ENCODE data around the gene GRIN2B. TPM values are rescaled to one million over a fixed set of nuclear protein-coding genes. Genes with fewer than 3 reads are reported as not detected.

Gene GRIN2B
- total and polyA plus RNA-seq, 2 of the 13 experiments (the other 11 are each of a cell fraction or from before 2014, with no cell fraction given): 0.05 to 0.13 TPM

GRCh38 chr12:13945236-13945635, 36.2 kb downstream of the GRIN2B start (continued):
- no peak for TF ChIP-seq MEIS2 (CRISPR knock-in tag; IDR thresholded peaks at IDR 0.05)
- TF ChIP-seq ZBTB2 (CRISPR knock-in tag; IDR thresholded peaks at IDR 0.05; ENCODE audit: low read depth): no peak

GRCh38 chr12:13942826-13943225, 38.6 kb downstream of the GRIN2B start:
- CTCF ChIA-PET (ENCODE audit: low intra/inter-chr PET ratio, low total read pairs): no interaction called here

More at GRCh38 chr12:13942826-13943225, 38.6 kb downstream of the GRIN2B start:
- Histone ChIP-seq H3K4me3 (replicated peaks in 1 of 3; ENCODE audit: insufficient read depth in 1 of 3, low read depth in 2 of 3, low read length in 3 of 3) (no peak overlapping the region), H3K36me3 (replicated peaks in 1 of 2; ENCODE audit: control insufficient read depth in 1 of 2, insufficient read depth in 2 of 2, low read length in 2 of 2) (no peaks in the 10 kb centered on the region), H2AFZ (ENCODE audit: low read length) (no peak overlapping the region), H3K4me1 (ENCODE audit: insufficient read depth, low read length) (peaks cover 10% of the 10 kb centered on the region), H3K27ac (ENCODE audit: extremely low read length, insufficient read depth, low read length) (no peak overlapping the region), H3K9me3 (ENCODE audit: low read length) (no peaks in the 10 kb centered on the region), H3K9ac (ENCODE audit: insufficient read depth, low read depth, low read length) (no peak overlapping the region), H3K27me3 (ENCODE audit: control insufficient read depth in 1 of 2, insufficient read depth in 2 of 2, low read length in 2 of 2) (no peaks in the 10 kb centered on the region; a peak in 1 of 5 replicates), H3K4me2 (ENCODE audit: low read depth, low read length) (no peak overlapping the region), H4K20me1 (ENCODE audit: insufficient read depth, low read length) (no peaks in the 10 kb centered on the region), H3K79me2 (ENCODE audit: insufficient read depth, low read length) (no peaks in the 10 kb centered on the region)
- FAIRE-seq (no peak), ATAC-seq (no peak), DNase-seq (ENCODE audit: low spot score) (no peak)
- no peak for TF ChIP-seq MATR3 (CRISPR knock-in tag; IDR thresholded peaks at IDR 0.05)
- no peak for TF ChIP-seq ZNF34 (CRISPR knock-in tag; IDR thresholded peaks at IDR 0.05; ENCODE audit: borderline replicate concordance)
- no peak for TF ChIP-seq MEIS1 (CRISPR knock-in tag; IDR thresholded peaks at IDR 0.05; ENCODE audit: borderline replicate concordance)
- no peak for TF ChIP-seq ZBTB14 (CRISPR knock-in tag; IDR thresholded peaks at IDR 0.05)
- no peak for TF ChIP-seq ZNF543 (CRISPR knock-in tag; IDR thresholded peaks at IDR 0.05)
- no peak for TF ChIP-seq WIZ (CRISPR knock-in tag; IDR thresholded peaks at IDR 0.05)
- TF ChIP-seq NFKBIZ (CRISPR knock-in tag; IDR thresholded peaks at IDR 0.05): no peak
- no peak for TF ChIP-seq ZNF414 (CRISPR knock-in tag; IDR thresholded peaks at IDR 0.05)
- no peak for TF ChIP-seq IRX3 (CRISPR knock-in tag; IDR thresholded peaks at IDR 0.05; ENCODE audit: borderline replicate concordance, low read depth)
- TF ChIP-seq MTF2 (CRISPR knock-in tag; IDR thresholded peaks at IDR 0.05; ENCODE audit: borderline replicate concordance): no peak
- no peak for TF ChIP-seq TMF1 (CRISPR knock-in tag; IDR thresholded peaks at IDR 0.05; ENCODE audit: low read depth)
- TF ChIP-seq ZBTB2 (CRISPR knock-in tag; IDR thresholded peaks at IDR 0.05; ENCODE audit: low read depth): no peak
- no peak for TF ChIP-seq ZNF510 (CRISPR knock-in tag; IDR thresholded peaks at IDR 0.05; ENCODE audit: low read depth)
- no peak for TF ChIP-seq PHF20 (CRISPR knock-in tag; IDR thresholded peaks at IDR 0.05)
- no peak for TF ChIP-seq ZNF12 (CRISPR knock-in tag; IDR thresholded peaks at IDR 0.05)
- 28% methylated on average over 3 of the region's 3 CpGs for WGBS (ENCODE audit: low lambda C conversion rate)
- intact Hi-C loops (cut with micrococcal nuclease; ENCODE audit: unreplicated experiment) (loop anchor here (5.0 kb wide), 1 partner anchor 686 kb away; no protein-coding TSS in a partner anchor), in situ Hi-C loops (cut with HindIII; ENCODE audit: extremely low pct_ligation_motif_present, low pct_unique_long_range_greater_than_20kb) (loop anchor here (5.0 to 25.0 kb wide), 2 partner anchors 76 to 206 kb away; no protein-coding TSS in a partner anchor)
- POLR2A ChIA-PET: no interaction called here
- BruUV-seq (replicated peaks): no TSS peak

All from HepG2 (cell line).